ENCODE measurements around the gene SMAD6. TPM values are rescaled to one million over a fixed set of nuclear protein-coding genes. Genes with fewer than 3 reads are reported as not detected.

Gene SMAD6
- total and polyA plus RNA-seq, 2 experiments from 2014 or later = 1.6 to 15.7 TPM

GRCh38 chr15:66659384-66659783 lies 42.7 kb upstream of the SMAD6 start:
- no peaks in the 10 kb centered on the region for H3K27me3 ChIP-seq (ENCODE audit: insufficient read depth)
- Mint-ChIP-seq H3K4me3 (no peak overlapping the region), H3K36me3 (ENCODE audit: low read depth) (no peaks in the 10 kb centered on the region), H3K27me3 (ENCODE audit: insufficient read depth, low read depth, poor library complexity) (peaks cover 19% of the 10 kb centered on the region), H3K9me3 (no peaks in the 10 kb centered on the region; the same call in 2 of the 3 replicates), H3K27ac (no peak overlapping the region), H3K4me1 (peaks cover 32% of the 10 kb centered on the region)
- H3K27ac ChIP-seq (ENCODE audit: low read depth) = no peak overlapping the region
- H3K4me3 ChIP-seq = no peak overlapping the region
- DNase-seq (ENCODE audit: low spot score) (no peak), ATAC-seq (no peak)
- H3K36me3 ChIP-seq (ENCODE audit: insufficient read depth) = no peaks in the 10 kb centered on the region
- TF ChIP-seq, protein P1, sequence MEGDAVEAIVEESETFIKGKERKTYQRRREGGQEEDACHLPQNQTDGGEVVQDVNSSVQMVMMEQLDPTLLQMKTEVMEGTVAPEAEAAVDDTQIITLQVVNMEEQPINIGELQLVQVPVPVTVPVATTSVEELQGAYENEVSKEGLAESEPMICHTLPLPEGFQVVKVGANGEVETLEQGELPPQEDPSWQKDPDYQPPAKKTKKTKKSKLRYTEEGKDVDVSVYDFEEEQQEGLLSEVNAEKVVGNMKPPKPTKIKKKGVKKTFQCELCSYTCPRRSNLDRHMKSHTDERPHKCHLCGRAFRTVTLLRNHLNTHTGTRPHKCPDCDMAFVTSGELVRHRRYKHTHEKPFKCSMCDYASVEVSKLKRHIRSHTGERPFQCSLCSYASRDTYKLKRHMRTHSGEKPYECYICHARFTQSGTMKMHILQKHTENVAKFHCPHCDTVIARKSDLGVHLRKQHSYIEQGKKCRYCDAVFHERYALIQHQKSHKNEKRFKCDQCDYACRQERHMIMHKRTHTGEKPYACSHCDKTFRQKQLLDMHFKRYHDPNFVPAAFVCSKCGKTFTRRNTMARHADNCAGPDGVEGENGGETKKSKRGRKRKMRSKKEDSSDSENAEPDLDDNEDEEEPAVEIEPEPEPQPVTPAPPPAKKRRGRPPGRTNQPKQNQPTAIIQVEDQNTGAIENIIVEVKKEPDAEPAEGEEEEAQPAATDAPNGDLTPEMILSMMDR (conservative IDR thresholded peaks at IDR 0.05; ENCODE audit: low read depth in 2 of 2) = no peak
- TF ChIP-seq EZH2phosphoT487 (IDR thresholded peaks at IDR 0.05; ENCODE audit: unreplicated experiment) (no peak), ZNF331 (CRISPR knock-in tag; IDR thresholded peaks at IDR 0.05; ENCODE audit: low read depth) (no peak), EZH2 (IDR thresholded peaks at IDR 0.05; ENCODE audit: low read depth, unreplicated experiment) (no peak), JUNB (IDR thresholded peaks at IDR 0.05; ENCODE audit: unreplicated experiment) (no peak), CREB1 (CRISPR knock-in tag; IDR thresholded peaks at IDR 0.05; ENCODE audit: low read depth) (no peak), STAT1 (IDR thresholded peaks at IDR 0.05; ENCODE audit: unreplicated experiment) (no peak), ZNF114 (CRISPR knock-in tag; IDR thresholded peaks at IDR 0.05) (no peak), POLR2AphosphoS5 (IDR thresholded peaks at IDR 0.05; ENCODE audit: low read depth) (no peak), REST (IDR thresholded peaks at IDR 0.05; ENCODE audit: unreplicated experiment) (no peak), NANOG (IDR thresholded peaks at IDR 0.05; ENCODE audit: borderline replicate concordance) (no peak), ZNF462 (CRISPR knock-in tag; IDR thresholded peaks at IDR 0.05) (no peak)
- TF ChIP-seq, protein P2, sequence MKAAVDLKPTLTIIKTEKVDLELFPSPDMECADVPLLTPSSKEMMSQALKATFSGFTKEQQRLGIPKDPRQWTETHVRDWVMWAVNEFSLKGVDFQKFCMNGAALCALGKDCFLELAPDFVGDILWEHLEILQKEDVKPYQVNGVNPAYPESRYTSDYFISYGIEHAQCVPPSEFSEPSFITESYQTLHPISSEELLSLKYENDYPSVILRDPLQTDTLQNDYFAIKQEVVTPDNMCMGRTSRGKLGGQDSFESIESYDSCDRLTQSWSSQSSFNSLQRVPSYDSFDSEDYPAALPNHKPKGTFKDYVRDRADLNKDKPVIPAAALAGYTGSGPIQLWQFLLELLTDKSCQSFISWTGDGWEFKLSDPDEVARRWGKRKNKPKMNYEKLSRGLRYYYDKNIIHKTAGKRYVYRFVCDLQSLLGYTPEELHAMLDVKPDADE (IDR thresholded peaks at IDR 0.05) = no peak
- peaks cover 34% of the 10 kb centered on the region for H3K4me1 ChIP-seq (ENCODE audit: insufficient read depth)
- no peaks in the 10 kb centered on the region for H3K9me2 ChIP-seq (ENCODE audit: insufficient read depth)
- H4K20me1 ChIP-seq (replicated peaks; ENCODE audit: insufficient read depth) = no peaks in the 10 kb centered on the region
- no peaks in the 10 kb centered on the region for H3K79me2 ChIP-seq (replicated peaks; ENCODE audit: insufficient read depth)
- H3F3A ChIP-seq (replicated peaks; ENCODE audit: low read depth) = peaks cover 4% of the 10 kb centered on the region; the same call in 1 of the 2 replicates
- no peak overlapping the region for H2AFZ ChIP-seq
- no peak overlapping the region for H3K4me2 ChIP-seq
